ENCODE results near the gene KCNH4. TPM values are rescaled to one million over a fixed set of nuclear protein-coding genes. Genes with fewer than 3 reads are reported as not detected.

The KCNH4 gene
- under 1 TPM in 1 of 2 donors, not detected in 1; 0.51 TPM for total RNA-seq

DNA sequence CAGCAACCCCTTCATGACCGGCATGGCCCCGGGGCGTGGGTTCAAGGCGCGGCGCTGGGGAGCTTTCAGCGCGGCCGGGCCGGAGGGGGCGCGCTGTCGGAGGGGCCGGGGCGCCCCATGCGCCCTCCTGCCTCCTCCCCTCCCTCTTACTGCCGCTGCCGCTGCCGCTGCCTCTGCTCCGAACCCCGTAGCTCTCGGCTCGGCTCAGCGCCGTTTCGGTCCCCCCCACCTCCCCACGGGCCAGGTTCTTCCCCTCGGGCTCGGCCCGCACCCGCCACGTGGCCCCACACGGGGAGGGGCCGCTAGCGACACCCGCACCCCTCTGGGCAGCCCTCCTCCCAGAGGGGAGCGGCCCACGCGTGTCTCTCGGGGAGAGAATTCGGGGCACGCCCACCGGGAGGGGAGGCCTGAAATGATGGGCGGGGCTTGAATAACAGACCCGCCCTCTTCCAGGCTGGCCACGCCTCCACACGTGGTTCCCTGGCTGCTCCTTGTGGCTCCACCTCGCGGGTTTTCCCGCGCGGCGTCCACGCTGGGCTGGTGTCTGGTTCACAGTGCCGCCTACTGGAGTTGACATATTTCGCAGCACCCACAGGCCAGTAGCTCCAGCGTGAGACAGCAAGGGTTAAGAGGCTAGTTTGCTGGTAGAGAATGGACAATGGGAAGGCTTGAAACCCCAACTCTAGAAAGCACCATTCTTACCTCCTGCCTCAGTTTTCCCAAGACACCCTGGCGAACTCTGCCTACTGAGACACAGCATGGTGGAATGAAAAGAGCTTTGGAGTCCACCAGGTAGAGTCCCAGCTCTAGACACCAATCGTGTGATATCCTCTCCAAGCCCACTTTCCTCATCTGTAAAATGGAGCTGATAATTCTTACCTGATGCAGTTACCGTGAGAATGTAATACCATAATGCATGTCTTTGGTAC is at the start of gene KCNH4:
KCNH4 (minus strand) TSS at position 221 of the 929 bp plus-strand sequence; CDS start at position 24, 197 bp downstream.
- 5% methylated on average over 59 of the region's 60 CpGs for WGBS
- Histone ChIP-seq H3K27ac (no peak within 1 kb of the TSS), H3K4me1 (replicated peaks) (peaks cover 4% of the 10 kb centered on the region), H3K9me3 (no peaks in the 10 kb centered on the region), H3K36me3 (no peaks in the 10 kb centered on the region), H3K4me3 (no peak within 1 kb of the TSS), H3K27me3 (replicated peaks; ENCODE audit: insufficient read depth) (peaks cover 4% of the 10 kb centered on the region)
- intact Hi-C loops (cut with DNase I), result no loop called here
- DNase-seq (ENCODE audit: low spot score), result peak; percentile 38
- TF ChIP-seq POLR2A (IDR thresholded peaks at IDR 0.05), result no peak
- TF ChIP-seq CTCF (IDR thresholded peaks at IDR 0.05), result peak in 2 of 4 experiments; percentile 34 to 56
- TF ChIP-seq POLR2AphosphoS5 (IDR thresholded peaks at IDR 0.05), result no peak

DNA sequence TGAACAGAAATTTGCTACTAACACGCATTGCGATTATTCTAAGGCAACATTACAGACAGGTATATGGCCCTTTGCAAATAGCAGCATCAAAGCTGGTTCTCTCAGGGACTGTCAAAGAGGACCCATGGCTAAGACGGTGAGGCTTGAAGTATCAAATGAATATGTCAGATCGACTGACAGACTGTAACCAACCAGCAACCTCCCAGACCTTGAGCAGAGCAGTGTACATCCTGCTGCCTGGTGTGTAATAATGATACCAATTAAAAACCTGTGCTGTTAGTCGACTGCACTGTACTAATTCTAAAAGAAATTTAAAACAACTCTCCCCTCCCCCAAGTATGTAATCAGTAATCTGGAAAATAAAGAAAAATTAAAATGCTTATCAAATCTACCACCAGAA is 49.3 kb upstream of the KCNH4 start:
- TF ChIP-seq POLR2AphosphoS5 (IDR thresholded peaks at IDR 0.05) (no peak), POLR2A (IDR thresholded peaks at IDR 0.05) (no peak), CTCF (IDR thresholded peaks at IDR 0.05) (no peak)
- H3K4me3 ChIP-seq, result no peak overlapping the region
- no peaks in the 10 kb centered on the region for H3K36me3 ChIP-seq
- H3K27ac ChIP-seq, result no peak overlapping the region
- no peaks in the 10 kb centered on the region for H3K4me1 ChIP-seq (replicated peaks)
- H3K9me3 ChIP-seq, result no peaks in the 10 kb centered on the region
- 87% methylated on average over 5 of the region's 5 CpGs for WGBS
- DNase-seq (ENCODE audit: low spot score), result no peak
- intact Hi-C loops (cut with DNase I), result no loop called here
- no peaks in the 10 kb centered on the region for H3K27me3 ChIP-seq (replicated peaks; ENCODE audit: insufficient read depth)

DNA sequence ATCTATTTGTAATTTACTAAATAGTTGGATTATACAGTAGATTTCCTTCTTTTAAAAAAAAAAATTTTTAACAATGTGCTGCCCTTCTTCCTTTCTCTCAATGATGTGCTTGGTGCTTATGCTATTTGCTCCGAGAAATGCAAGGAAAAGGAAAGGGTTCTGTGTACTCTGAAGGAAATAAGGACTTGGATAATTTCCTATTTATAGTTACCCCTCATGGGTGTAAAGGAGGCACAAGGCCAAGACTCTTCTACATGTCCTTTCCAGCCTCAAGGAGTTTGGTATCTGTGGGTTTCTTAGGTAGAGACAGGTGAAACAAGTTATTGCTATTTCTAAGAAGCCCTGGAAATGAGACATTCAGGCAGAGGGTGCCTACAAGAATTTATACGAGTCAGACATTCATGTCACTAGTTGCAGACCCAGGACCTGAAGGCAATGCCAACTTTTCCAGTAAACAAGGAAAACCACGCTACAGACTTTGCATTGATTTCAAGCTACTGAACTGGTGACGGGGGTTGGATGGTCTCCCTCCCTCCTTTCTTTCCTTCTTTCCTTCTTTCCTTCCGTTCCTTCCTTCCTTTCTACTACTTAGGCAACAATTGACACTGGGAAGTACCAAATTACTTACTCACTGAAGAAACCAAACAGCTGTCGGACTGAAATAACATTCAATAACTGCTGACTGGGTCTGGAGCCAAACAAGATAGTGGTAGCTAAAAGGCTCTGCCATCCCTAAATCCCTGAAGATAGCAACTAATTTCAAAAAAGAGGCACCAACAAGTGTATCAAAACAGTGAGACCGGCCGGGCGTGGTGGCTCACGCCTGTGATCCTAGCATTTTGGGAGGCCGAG is 47.1 kb upstream of the KCNH4 start:
- WGBS, result 69% methylated on average over 11 of the region's 11 CpGs
- intact Hi-C loops (cut with DNase I), result no loop called here
- TF ChIP-seq CTCF (IDR thresholded peaks at IDR 0.05) (no peak), POLR2AphosphoS5 (IDR thresholded peaks at IDR 0.05) (no peak), POLR2A (IDR thresholded peaks at IDR 0.05) (no peak)
- no peaks in the 10 kb centered on the region for H3K9me3 ChIP-seq
- no peak overlapping the region for H3K27ac ChIP-seq
- peaks cover 0 to 7% of the 10 kb centered on the region in 2 donors for H3K36me3 ChIP-seq
- no peak overlapping the region for H3K4me3 ChIP-seq
- no peaks in the 10 kb centered on the region for H3K4me1 ChIP-seq (replicated peaks)
- no peak for DNase-seq (ENCODE audit: low spot score)
- no peaks in the 10 kb centered on the region for H3K27me3 ChIP-seq (replicated peaks; ENCODE audit: insufficient read depth)

DNA sequence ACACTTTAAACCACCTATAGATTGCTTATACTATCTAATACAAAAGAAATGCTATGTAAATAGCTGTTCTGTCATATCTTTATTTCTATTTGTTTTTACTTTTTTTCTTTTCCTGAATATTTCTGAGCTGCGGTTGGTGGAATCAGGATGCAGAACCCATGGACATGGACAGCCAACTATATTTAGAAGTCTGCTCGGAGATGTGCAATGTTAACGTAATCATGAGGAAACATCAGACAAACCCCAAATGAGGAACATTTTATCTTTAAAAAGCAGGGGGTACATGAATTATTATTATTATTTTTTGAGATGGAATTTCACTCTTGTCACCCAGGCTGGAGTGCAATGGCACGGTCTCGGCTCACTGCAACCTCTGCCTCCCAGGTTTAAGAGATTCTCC is 44.7 kb upstream of the KCNH4 start:
- intact Hi-C loops (cut with DNase I), result no loop called here
- Histone ChIP-seq H3K27me3 (replicated peaks; ENCODE audit: insufficient read depth) (no peaks in the 10 kb centered on the region), H3K4me3 (no peak overlapping the region), H3K4me1 (replicated peaks) (no peaks in the 10 kb centered on the region), H3K27ac (no peak overlapping the region), H3K36me3 (peaks cover 0 to 7% of the 10 kb centered on the region in 2 donors), H3K9me3 (no peaks in the 10 kb centered on the region)
- 91% methylated on average over 5 of the region's 5 CpGs for WGBS
- DNase-seq (ENCODE audit: low spot score), result no peak
- no peak for TF ChIP-seq CTCF (IDR thresholded peaks at IDR 0.05)
- no peak for TF ChIP-seq POLR2A (IDR thresholded peaks at IDR 0.05)
- no peak for TF ChIP-seq POLR2AphosphoS5 (IDR thresholded peaks at IDR 0.05)
